Activated CD4-positive, alpha-beta T cell treated with anti-CD3 and anti-CD28 coated beads, Interleukin-2, amount 10 ng/mL, durations not matched to agents 7 days and 5 days (primary cell): Measurements from ENCODE around the gene NEK8. TPM values are rescaled to one million over a fixed set of nuclear protein-coding genes. Genes with fewer than 3 reads are reported as not detected.
A peak's percentile ranks its signal among the peaks of the same experiment; 100 is the strongest.

Source experiments
- CTCF ChIA-PET: fragments of 350-600 bp; sonication (Branson Sonifier 250); formaldehyde crosslinking; loops from one replicate; lab custom pipeline; 2021; ENCODE audit warnings: antibody characterized with exemption; lab: Charles Lee
- POLR2A ChIA-PET: fragments of 350-600 bp; sonication (Branson Sonifier 250); formaldehyde crosslinking; loops from one replicate; lab custom pipeline; 2021; ENCODE audit warnings: antibody characterized with exemption; lab: Charles Lee
- DNase-seq: peaks from one replicate; pipeline ENCODE4 v3.0.0-alpha.2; 2020
- H3K27ac Mint-ChIP-seq: one replicate; pipeline ENCODE4 v1.8.0; 2021; ENCODE audit warnings: mild to moderate bottlenecking, moderate library complexity, mixed read lengths
- H3K27me3 Mint-ChIP-seq: one replicate; pipeline ENCODE4 v1.8.0; 2021; ENCODE audit warnings: mixed read lengths
- H3K36me3 Mint-ChIP-seq: one replicate; pipeline ENCODE4 v1.8.0; 2021; ENCODE audit warnings: low read depth, mixed read lengths
- H3K4me1 Mint-ChIP-seq: one replicate; pipeline ENCODE4 v1.8.0; 2021; ENCODE audit warnings: mixed read lengths
- H3K4me3 Mint-ChIP-seq: one replicate; pipeline ENCODE4 v1.8.0; 2021; ENCODE audit warnings: mild to moderate bottlenecking, moderate library complexity, mixed read lengths
- H3K9me3 Mint-ChIP-seq: one replicate; pipeline ENCODE4 v1.8.0; 2021; ENCODE audit warnings: mixed read lengths
- total RNA-seq, 2 experiments: library from RNA; stranded (reverse); gene quantifications; one replicate each; pipeline ENCODE4 v1.2.3, GENCODE V29; 2021

NEK8 gene
- total RNA-seq, 2 experiments from 2014 or later, result 7.3 TPM

DNA sequence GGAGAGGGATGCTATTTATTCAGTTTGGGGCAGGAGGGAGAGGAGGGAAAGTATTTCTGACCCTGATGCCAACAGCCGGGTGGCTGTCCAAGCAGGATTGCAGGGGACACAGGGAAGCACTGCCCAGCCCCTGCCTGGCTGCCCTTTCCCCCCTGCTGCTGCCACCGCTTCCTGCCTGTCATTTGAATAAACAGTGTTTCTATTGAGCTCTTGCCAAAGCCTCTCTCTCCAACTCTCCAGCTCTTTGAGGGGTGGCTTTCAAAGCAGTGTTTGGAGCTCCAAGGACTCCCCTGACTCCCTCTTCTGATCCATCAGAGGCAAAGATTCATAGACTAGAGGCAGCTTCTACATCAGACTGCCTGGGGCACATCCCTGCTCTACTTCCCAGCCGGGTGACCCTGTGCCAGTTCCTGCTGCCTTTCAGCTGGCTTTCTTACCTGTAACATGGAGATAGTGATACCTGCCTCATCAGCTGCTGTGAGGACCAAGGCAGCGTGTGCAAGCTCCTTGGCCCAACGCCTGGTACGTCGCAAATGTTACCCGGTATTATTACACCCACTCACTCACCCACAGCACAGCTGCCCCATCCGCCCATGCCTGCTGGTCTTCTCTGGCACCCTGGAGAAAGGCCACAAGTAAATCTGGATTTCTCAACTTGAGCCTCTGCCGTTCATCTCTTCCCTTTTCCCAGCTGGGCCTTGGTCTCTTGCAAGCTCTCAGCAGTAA lies 26.4 kb upstream of the NEK8 start:
- Mint-ChIP-seq H3K36me3 (peaks cover 45% of the 10 kb centered on the region), H3K9me3 (no peaks in the 10 kb centered on the region), H3K4me3 (no peak overlapping the region), H3K27ac (no peak overlapping the region), H3K4me1 (peaks cover 1% of the 10 kb centered on the region), H3K27me3 (no peaks in the 10 kb centered on the region)
- ChIA-PET CTCF (interaction anchor here (0.7 to 1.3 kb wide), 4 partner anchors 9 to 25 kb away, joined by 3 to 5 read pairs (median 4); partner anchors contain the start of gene PROCA1), POLR2A (no interaction called here)
- no peak for DNase-seq

- no peak overlapping the region for H3K4me3 Mint-ChIP-seq
- DNase-seq, result no peak
Measured at GRCh38 chr17:28702752-28703150, 25.8 kb upstream of the NEK8 start.

GRCh38 chr17:28703552-28704218 lies 24.9 kb upstream of the NEK8 start:
- POLR2A ChIA-PET, result no interaction called here
- H3K36me3 Mint-ChIP-seq, result peaks cover 37% of the 10 kb centered on the region

More at GRCh38 chr17:28702752-28703150, 25.8 kb upstream of the NEK8 start:
- Mint-ChIP-seq H3K36me3 (peaks cover 40% of the 10 kb centered on the region), H3K27ac (no peak overlapping the region), H3K4me1 (peaks cover 1% of the 10 kb centered on the region), H3K9me3 (no peaks in the 10 kb centered on the region), H3K27me3 (no peaks in the 10 kb centered on the region)
- ChIA-PET CTCF (interaction anchor here (0.7 to 1.3 kb wide), 4 partner anchors 9 to 25 kb away, joined by 3 to 5 read pairs (median 4); partner anchors contain the start of gene PROCA1), POLR2A (no interaction called here)

DNA sequence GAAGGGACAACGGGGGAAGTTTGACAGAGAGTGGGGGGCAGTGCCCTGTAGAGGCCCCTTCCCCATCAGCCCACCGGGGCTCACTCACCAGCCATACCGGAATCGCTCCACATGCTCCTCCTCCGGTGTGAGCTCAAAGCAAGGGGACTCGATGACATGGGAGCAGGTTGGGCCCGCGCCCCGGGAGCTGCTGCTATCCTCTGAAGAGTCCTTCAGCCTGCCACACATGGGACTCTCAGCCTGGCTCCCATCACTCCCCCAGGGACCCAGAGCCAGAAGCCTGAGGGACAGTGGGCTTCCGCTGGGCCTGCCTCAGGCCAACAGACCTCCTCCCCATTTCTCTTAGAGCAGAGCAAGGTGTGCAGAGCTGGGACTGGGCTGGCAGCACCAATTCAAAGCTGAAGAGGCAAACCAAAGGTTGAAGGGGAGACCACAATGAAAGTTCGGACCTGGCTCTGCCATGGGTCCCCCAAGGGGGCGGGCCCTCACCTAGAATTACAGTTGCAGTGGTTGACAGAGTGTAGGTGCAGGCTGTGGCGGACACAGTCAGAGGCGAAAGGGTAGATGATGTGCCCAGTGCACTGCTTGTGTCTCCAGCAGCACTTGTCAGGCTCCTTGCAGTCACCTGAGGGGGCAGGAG lies 24.2 kb upstream of the NEK8 start:
- Mint-ChIP-seq H3K27ac (no peak overlapping the region), H3K4me3 (no peak overlapping the region), H3K27me3 (no peaks in the 10 kb centered on the region), H3K4me1 (peaks cover 1% of the 10 kb centered on the region), H3K9me3 (no peaks in the 10 kb centered on the region), H3K36me3 (peaks cover 31% of the 10 kb centered on the region)
- ChIA-PET POLR2A (no interaction called here), CTCF (interaction anchor here (1.0 to 1.6 kb wide), 3 partner anchors 23 to 61 kb away, joined by 3 to 4 read pairs (median 4); no protein-coding TSS in a partner anchor)
- no peak for DNase-seq

More at GRCh38 chr17:28703552-28704218, 24.9 kb upstream of the NEK8 start:
- H3K9me3 Mint-ChIP-seq, result no peaks in the 10 kb centered on the region
- no peak overlapping the region for H3K4me3 Mint-ChIP-seq
- CTCF ChIA-PET, result interaction anchor here (1.0 to 1.6 kb wide), 3 partner anchors 23 to 61 kb away, joined by 3 to 4 read pairs (median 4); no protein-coding TSS in a partner anchor
- H3K27me3 Mint-ChIP-seq, result no peaks in the 10 kb centered on the region
- no peak for DNase-seq
- H3K27ac Mint-ChIP-seq, result no peak overlapping the region
- H3K4me1 Mint-ChIP-seq, result peaks cover 1% of the 10 kb centered on the region

GRCh38 chr17:28705074-28705659 lies 23.4 kb upstream of the NEK8 start:
- Mint-ChIP-seq H3K27me3 (no peaks in the 10 kb centered on the region), H3K36me3 (peaks cover 23% of the 10 kb centered on the region), H3K4me1 (peaks cover 3% of the 10 kb centered on the region), H3K4me3 (no peak overlapping the region), H3K9me3 (no peaks in the 10 kb centered on the region), H3K27ac (no peak overlapping the region)
- ChIA-PET POLR2A (no interaction called here), CTCF (interaction anchor here (1.6 kb wide), 1 partner anchor 56 kb away, joined by 4 read pairs; no protein-coding TSS in a partner anchor)
- no peak for DNase-seq

- Mint-ChIP-seq H3K4me1 (peaks cover 7% of the 10 kb centered on the region), H3K36me3 (peaks cover 22% of the 10 kb centered on the region), H3K27me3 (no peaks in the 10 kb centered on the region), H3K4me3 (no peak overlapping the region), H3K9me3 (no peaks in the 10 kb centered on the region), H3K27ac (no peak overlapping the region)
- POLR2A ChIA-PET, result no interaction called here
- CTCF ChIA-PET, result interaction anchor here (1.0 kb wide), 1 partner anchor 9 kb away, joined by 3 read pairs; no protein-coding TSS in a partner anchor
- no peak for DNase-seq
Measured at GRCh38 chr17:28705728-28706334, 22.8 kb upstream of the NEK8 start.

GRCh38 chr17:28706471-28707338 lies 21.9 kb upstream of the NEK8 start:
- Mint-ChIP-seq H3K9me3 (no peaks in the 10 kb centered on the region), H3K4me3 (no peak overlapping the region), H3K27me3 (no peaks in the 10 kb centered on the region), H3K27ac (no peak overlapping the region), H3K36me3 (peaks cover 17% of the 10 kb centered on the region), H3K4me1 (peaks cover 12% of the 10 kb centered on the region)
- no peak for DNase-seq
- ChIA-PET POLR2A (no interaction called here), CTCF (interaction anchor here (0.9 to 1.0 kb wide), 2 partner anchors 9 to 45 kb away, joined by 3 to 4 read pairs; partner anchors contain the start of genes SDF2 and SUPT6H)

GRCh38 chr17:28707339-28707720 lies 21.3 kb upstream of the NEK8 start:
- ChIA-PET CTCF (interaction anchor here (0.6 to 1.1 kb wide), 4 partner anchors 9 to 138 kb away, joined by 3 to 4 read pairs (median 3); partner anchors contain the start of genes SDF2 and SUPT6H), POLR2A (no interaction called here)
- Mint-ChIP-seq H3K4me1 (peaks cover 16% of the 10 kb centered on the region), H3K36me3 (peaks cover 14% of the 10 kb centered on the region), H3K27ac (no peak overlapping the region), H3K4me3 (no peak overlapping the region), H3K9me3 (no peaks in the 10 kb centered on the region), H3K27me3 (no peaks in the 10 kb centered on the region)
- DNase-seq, result no peak

GRCh38 chr17:28710861-28711722 lies 17.5 kb upstream of the NEK8 start:
- DNase-seq, result peak; percentile 88
- Mint-ChIP-seq H3K36me3 (no peaks in the 10 kb centered on the region), H3K4me3 (peak overlapping the region; percentile 74), H3K4me1 (peaks cover 21% of the 10 kb centered on the region), H3K27ac (peak overlapping the region; percentile 94), H3K27me3 (peaks cover 13% of the 10 kb centered on the region), H3K9me3 (no peaks in the 10 kb centered on the region)
- ChIA-PET POLR2A (interaction anchor here (0.5 to 1.0 kb wide), 5 partner anchors 8 to 109 kb away, joined by 3 to 6 read pairs (median 4); partner anchors contain the start of genes RPL23A, SDF2 and SUPT6H), CTCF (interaction anchor here (0.6 to 7.7 kb wide), 18 partner anchors 8 to 230 kb away, joined by 3 to 69 read pairs (median 3); partner anchors contain the start of genes NEK8, RPL23A and TLCD1)

GRCh38 chr17:28711723-28712031 lies 16.9 kb upstream of the NEK8 start, which contains the start of gene PROCA1:
Gene PROCA1, minus strand, starts transcription at chr17:28711888. Its CDS starts 228 bp downstream, at chr17:28711660.
- Mint-ChIP-seq H3K36me3 (no peaks in the 10 kb centered on the region), H3K4me3 (peak within 1 kb of the TSS; percentile 74), H3K4me1 (peaks cover 21% of the 10 kb centered on the region), H3K9me3 (no peaks in the 10 kb centered on the region), H3K27me3 (peaks cover 13% of the 10 kb centered on the region), H3K27ac (peak within 1 kb of the TSS; percentile 94)
- ChIA-PET CTCF (interaction anchor here (0.6 to 7.7 kb wide), 12 partner anchors 8 to 434 kb away, joined by 3 to 69 read pairs (median 4); partner anchors contain the start of genes NEK8, RPL23A and TLCD1), POLR2A (interaction anchor here (1.0 kb wide), 1 partner anchor 50 kb away, joined by 3 read pairs; the partner anchor contains the start of genes SDF2 and SUPT6H)
- DNase-seq, result peak; percentile 47
